HG03342 (cell line): ENCODE data around the gene HADHB.
"Not testable (repeated sequence)": the region's sequence is repeated elsewhere in the genome, so short reads cannot be mapped to it uniquely, and the experiment has no call there.

Experiments
- ATAC-seq: cut with Tn5 transposase; IDR thresholded peaks from one replicate; pipeline ENCODE4 v1.9.1; 2021; ENCODE audit warnings: mild to moderate bottlenecking, moderate library complexity; ENCODE audit not compliant: unreplicated experiment

The HADHB gene

DNA sequence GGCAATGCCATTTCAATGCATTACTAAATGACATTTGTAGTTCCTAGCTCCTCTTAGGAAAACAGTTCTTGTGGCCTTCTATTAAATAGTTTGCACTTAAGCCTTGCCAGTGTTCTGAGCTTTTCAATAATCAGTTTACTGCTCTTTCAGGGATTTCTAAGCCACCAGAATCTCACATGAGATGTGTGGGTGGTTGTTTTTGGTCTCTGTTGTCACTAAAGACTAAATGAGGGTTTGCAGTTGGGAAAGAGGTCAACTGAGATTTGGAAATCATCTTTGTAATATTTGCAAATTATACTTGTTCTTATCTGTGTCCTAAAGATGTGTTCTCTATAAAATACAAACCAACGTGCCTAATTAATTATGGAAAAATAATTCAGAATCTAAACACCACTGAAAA is 45.3 kb downstream of the HADHB start:
- ATAC-seq: no peak

DNA sequence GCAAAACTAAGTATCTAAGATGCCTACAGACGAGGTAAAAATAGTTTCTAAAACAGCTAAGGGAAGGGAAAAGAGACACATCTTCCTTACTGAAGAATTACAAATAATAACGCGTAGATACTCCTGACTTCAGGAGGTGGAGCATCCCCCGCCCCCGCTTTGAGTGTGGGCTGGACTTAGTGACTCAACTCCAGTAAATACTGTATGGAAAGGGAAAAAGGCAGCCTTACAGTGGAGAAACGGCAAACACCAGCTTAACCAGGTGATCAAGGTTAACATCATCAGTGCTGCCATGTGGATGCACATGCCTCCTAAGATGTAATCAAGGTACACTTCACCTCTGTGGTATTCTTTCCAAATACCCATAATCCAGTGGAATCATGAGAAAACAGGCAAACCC is 47.9 kb downstream of the HADHB start:
- no peak for ATAC-seq

GRCh38 chr2:26295511-26295910 is 50.8 kb downstream of the HADHB start:
- no peak for ATAC-seq

DNA sequence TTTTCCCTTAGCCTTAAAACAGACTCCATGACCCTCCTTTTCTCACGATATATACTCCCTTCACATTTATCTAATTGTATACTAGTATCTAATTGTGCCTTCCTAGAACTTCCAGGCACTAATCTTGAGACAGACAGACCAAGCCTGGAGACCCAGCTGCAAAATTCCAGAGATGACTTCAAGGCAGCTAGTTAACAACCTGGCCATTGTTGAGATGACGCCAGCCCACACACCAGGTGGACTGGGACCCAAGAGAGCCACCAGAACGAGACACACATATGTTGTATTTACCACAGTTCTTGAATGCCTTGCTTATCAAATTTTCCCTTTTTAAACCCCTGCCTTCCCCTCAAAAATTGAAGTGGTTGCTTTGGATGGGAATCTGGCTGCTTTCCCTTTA is 52.3 kb downstream of the HADHB start:
- no peak for ATAC-seq

DNA sequence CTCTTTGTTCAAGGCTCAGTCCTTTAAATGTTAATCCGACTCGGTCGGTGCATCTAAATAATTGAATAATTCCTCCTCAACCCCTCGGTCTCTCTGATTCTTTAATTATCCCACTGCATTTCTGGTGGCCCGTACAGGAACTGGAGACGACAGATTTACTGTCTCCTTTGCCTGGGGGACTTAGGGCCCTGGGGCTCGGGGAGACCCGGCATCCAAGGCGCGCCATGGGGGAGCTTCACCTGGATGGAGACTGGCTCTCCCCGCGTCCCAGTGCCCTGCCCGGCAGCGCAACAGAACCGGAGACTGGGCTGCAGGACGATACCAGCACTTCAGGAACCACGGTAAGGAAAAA is 53.5 kb downstream of the HADHB start:
- no peak for ATAC-seq

DNA sequence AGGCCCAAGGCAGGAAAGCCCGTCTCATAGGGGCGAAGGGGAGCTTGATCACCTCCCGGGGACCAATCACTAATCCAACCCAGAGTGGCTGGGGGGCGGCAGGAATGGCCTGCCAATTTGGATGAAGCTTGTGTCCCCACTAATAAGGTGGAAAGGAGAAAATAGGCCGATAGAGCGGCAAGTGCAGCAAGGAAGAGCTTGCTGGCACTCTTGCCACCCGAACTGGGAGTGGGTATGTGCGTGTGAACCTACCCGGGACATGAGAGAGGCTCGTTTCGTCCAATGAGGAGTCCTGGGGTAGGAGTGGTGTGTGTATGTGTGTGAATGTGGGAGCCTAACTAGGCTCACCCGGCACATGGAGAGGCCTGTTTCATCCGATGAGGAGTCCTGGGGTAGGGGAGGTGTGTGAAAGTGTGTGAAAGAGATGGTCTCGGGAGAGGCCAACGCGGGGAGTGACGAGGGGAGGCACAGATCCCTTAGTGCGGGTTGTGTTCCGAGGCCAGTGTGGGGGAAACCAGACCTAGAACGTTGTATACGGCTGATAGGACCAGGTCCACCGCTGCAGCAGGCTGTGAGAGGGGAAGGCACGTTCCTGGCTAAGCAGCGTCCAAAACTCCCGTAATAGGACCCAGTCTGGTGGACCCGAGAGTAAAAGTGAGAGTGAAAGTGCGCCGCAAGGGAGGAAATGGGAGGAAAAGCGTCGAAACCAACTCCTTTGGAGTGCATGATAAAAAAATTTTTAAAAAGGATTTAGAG is 54.1 kb downstream of the HADHB start:
- ATAC-seq: no peak

- no peak for ATAC-seq
These were observed 54.8 kb downstream of the HADHB start for GRCh38 chr2:26299471-26300101.

DNA sequence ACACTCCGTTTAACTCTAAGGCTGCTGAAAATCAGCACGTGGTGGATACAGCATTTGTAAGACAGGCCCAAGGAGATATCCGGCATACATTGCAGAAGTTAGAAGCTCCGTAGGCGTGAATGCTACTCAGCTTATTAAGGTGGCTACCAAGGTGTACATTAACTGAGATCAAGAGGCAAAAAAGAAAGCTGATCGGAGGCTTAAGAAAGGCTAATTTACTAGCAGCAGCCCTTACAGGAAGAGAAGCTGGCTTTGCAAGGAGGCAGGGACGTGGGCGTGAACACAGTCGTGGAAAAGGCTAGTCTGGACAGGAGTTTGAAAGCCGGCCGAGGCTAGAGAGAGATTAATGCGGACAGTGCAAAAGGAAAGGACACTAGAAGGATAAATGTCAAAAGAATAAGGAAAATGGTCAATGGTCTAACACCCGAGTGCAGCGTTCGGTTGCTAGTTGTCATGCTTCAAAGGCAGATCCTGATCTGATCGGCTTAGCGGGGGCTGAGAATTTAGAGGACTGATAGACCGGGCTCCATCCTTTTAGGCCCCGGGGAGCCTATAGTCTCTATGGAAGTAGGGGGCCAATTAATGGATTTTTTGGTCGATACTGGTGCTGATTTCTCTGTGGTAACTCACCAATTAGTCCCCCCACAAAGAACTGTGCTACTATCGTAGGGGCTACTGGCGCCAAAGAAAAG is 55.6 kb downstream of the HADHB start:
- no peak for ATAC-seq

DNA sequence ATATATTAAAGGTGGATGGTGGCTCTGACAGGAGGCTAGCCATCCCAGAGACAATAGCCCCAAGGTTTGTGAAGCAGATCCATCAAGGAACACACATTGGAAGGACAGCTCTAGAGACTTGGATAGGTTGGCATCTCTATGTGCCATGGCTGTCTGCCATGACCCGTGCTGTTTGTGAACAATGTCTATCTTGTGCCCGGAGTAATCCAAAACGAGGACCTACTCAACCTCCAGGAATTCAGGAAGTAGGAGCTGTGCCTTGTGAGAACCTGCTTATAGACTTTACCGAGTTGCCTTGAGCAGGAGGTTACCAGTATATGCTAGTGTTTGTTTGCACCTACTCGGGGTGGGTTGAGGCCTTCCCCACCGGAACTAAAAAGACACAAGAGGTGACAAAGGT is 58.1 kb downstream of the HADHB start:
- ATAC-seq: no peak

DNA sequence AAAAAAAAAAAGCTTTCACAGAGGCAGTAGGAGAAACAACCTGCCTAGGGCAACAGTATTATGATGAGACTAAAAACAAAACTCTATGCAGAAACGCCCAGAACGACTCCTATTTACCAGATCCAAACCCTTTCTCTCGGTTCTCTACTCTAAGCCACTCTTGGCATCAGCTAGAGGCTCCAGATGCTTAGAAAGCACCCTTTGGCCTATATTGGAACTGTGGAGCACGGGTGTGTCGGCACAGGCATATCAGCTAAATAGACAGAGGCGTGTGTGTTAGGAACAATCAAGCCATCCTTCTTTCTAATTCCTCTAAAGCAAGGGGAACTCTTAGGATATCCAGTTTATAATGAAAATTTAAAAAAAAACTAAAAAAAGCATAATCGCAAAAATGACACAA is 60.4 kb downstream of the HADHB start:
- ATAC-seq: not testable (repeated sequence)

DNA sequence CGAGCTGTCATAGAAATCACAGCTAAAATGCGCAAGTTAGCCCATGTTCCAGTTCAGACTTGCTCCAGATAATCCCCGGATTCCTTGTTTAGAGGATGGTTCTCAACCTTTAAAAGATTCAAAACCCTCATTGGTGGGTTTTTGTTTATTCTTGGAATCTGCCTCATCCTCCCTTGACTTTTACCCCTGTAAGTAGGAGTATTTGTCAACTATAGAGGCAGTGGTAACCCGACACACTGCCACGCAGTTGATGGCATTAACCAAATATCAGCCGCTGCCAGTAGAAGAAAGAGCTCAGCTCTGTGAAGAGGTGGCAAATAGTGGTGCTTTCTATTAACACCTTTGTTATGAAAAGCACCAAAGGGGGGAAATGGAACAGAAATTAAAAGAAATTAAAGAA is 60.8 kb downstream of the HADHB start:
- no peak for ATAC-seq

- ATAC-seq: no peak
These were observed 65.2 kb downstream of the HADHB start for GRCh38 chr2:26309921-26310320.

DNA sequence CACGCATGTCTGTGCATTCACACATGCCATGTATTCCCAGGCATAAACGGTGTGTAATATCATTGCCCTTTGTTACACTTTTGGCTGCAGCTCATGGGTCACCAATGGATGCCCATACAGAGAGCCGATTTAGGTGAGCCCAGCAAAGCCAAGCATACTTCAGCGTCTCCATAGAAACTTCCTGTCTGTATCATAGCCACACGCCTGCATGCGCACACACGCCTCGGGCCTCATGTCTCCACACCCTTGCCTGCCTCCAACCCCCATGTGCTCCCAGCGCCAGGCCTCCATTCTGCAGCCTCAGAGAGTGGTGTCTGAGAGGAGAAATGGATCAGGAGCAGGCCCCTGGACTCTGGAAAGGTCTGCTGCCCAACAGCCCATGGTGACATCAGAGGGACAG is 67.7 kb downstream of the HADHB start:
- ATAC-seq: no peak

GRCh38 chr2:26313446-26313845 is 68.7 kb downstream of the HADHB start:
- ATAC-seq: no peak

DNA sequence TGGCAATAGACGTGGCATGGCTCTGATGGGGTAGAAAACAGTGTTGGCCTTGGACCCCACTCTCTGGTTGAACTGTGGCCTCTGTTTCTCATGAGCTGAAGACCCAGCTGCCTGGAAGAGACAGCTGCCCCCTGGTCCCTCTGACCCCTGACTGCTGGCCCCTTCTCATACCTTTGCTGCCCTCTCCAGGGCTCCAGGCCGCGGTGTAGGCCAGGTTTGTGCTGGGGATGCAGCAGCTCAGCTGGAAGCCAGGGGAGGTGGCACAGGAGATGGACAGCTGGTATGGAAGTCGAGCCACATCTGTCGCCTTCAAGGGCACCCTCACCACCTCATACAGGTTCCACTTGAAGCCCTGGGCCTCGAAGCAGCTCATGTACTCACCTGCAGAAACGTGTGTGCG is 69.5 kb downstream of the HADHB start:
- ATAC-seq: no peak

DNA sequence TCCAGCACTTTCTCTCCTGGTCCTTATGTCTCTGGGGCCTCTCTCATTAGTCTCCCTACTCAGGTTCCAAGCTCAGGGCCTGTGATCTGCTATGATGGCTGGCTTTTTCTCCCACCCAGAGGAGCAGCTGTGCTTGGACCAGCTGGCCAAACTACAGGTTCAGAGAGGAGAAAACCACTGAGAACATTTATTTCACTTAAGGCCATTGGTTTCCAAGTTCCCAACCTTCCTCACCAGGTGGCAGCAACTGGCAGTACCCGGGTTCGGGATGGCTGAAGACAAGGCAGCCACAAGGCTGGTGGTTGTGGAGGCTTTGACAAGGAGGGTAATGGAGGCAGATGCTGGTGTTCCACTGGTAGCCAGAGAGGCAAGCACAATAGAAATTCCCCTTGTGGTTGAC is 71.3 kb downstream of the HADHB start:
- ATAC-seq: no peak

GRCh38 chr2:26316845-26317244 is 72.1 kb downstream of the HADHB start:
- no peak for ATAC-seq

DNA sequence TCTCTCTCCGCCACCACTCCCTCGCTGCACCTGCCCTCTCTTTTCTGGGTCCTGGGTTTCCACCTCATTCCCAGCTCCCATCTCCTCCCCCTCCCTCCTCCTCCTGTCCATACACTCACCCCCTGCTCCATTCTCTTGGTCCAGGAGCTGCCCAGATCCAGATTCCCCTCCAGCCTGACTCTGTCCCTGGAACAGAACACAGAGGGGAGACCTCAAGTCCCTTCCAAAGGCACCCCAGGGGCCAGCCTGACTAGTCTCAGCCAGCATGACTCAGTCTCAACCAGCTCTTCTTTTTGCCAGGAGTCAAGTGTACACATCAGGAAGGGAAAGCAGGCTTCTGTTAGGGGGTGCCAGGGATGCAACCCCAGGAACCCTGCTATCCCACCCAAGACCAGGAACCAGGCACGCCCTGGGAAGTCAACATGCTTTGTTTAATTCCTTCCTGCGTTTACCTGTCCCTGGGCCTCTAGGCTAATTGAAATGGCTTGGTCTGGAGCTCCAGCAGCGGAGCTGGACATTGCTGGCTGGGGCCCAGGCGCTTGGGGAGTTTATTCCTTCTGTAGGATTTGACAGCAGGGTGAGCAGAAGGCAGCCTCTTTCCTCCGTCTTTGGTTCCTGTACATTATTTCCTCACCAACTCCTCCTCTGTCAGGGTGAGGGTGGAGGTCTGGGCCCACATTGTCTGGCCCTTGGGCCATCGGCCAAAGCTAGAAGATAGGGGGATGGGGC is 72.8 kb downstream of the HADHB start:
- no peak for ATAC-seq

GRCh38 chr2:26318950-26319349 is 74.2 kb downstream of the HADHB start:
- ATAC-seq: no peak

GRCh38 chr2:26324479-26324878 is 79.7 kb downstream of the HADHB start:
- ATAC-seq: not testable (repeated sequence)

DNA sequence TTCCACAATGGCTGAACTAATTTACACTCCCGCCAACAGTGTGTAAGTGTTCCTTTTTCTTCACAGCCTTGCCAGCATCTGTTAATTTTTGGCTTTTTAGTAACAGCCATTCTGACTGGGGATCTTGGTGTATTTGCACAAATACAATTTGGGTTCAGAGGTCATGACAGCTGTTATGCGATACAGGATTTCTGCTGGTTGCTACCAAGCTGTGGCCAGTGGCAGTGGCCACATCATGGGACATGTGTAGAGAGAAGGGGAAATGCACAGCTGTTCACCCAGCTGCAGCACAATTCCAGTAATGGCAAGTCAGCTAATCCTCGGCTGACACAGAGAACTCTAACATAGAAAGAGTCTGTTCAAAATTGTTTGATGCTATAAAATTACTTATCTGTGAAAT is 80.2 kb downstream of the HADHB start:
- ATAC-seq: no peak

- ATAC-seq: no peak
These were observed 81.1 kb downstream of the HADHB start for GRCh38 chr2:26325851-26326250.
